ENCODE measurements around the gene LEP. TPM values are rescaled to one million over a fixed set of nuclear protein-coding genes. Genes with fewer than 3 reads are reported as not detected.

The LEP gene
- not detected for total RNA-seq

- ChIA-PET POLR2A (no interaction called here), CTCF (no interaction called here)
- no peak within 1 kb of the TSS for H3K27ac Mint-ChIP-seq
- peaks cover 14% of the 10 kb centered on the region for H3K4me1 Mint-ChIP-seq
- no peak for DNase-seq
- peaks cover 13% of the 10 kb centered on the region for H3K36me3 Mint-ChIP-seq (ENCODE audit: low read depth)
- no peak within 1 kb of the TSS for H3K4me3 Mint-ChIP-seq
- peaks cover 27% of the 10 kb centered on the region for H3K27me3 Mint-ChIP-seq
- H3K9me3 Mint-ChIP-seq = peaks cover 11% of the 10 kb centered on the region
Observed at GRCh38 chr7:128240696-128241386, at the start of gene LEP. Gene LEP (plus strand): TSS chr7:128241278. CDS start chr7:128252019, 10,741 bp downstream.

- peaks cover 27% of the 10 kb centered on the region for H3K9me3 Mint-ChIP-seq
- no peak overlapping the region for H3K27ac Mint-ChIP-seq
- peaks cover 8% of the 10 kb centered on the region for H3K4me1 Mint-ChIP-seq
- H3K36me3 Mint-ChIP-seq (ENCODE audit: low read depth) = peaks cover 10% of the 10 kb centered on the region
- DNase-seq = peak; percentile 1
- peaks cover 35% of the 10 kb centered on the region for H3K27me3 Mint-ChIP-seq
- CTCF ChIA-PET = interaction anchor here (1.0 kb wide), 1 partner anchor 56 kb away, joined by 3 read pairs; no protein-coding TSS in a partner anchor
- no peak overlapping the region for H3K4me3 Mint-ChIP-seq
- POLR2A ChIA-PET = no interaction called here
Observed at GRCh38 chr7:128192497-128193142, 48.5 kb upstream of the LEP start.

- ChIA-PET POLR2A (no interaction called here), CTCF (no interaction called here)
- Mint-ChIP-seq H3K4me1 (peaks cover 8% of the 10 kb centered on the region), H3K9me3 (peaks cover 27% of the 10 kb centered on the region), H3K27me3 (peaks cover 29% of the 10 kb centered on the region), H3K27ac (no peak overlapping the region), H3K4me3 (no peak overlapping the region), H3K36me3 (ENCODE audit: low read depth) (peaks cover 10% of the 10 kb centered on the region)
- no peak for DNase-seq
Observed at GRCh38 chr7:128194533-128195282, 46.4 kb upstream of the LEP start.

GRCh38 chr7:128197589-128197988 lies 43.5 kb upstream of the LEP start:
- H3K27me3 Mint-ChIP-seq = peaks cover 46% of the 10 kb centered on the region
- no peak overlapping the region for H3K27ac Mint-ChIP-seq
- ChIA-PET POLR2A (no interaction called here), CTCF (interaction anchor here (0.8 to 2.5 kb wide), 2 partner anchors 13 to 61 kb away, joined by 4 to 5 read pairs; no protein-coding TSS in a partner anchor)
- peaks cover 10% of the 10 kb centered on the region for H3K36me3 Mint-ChIP-seq (ENCODE audit: low read depth)
- H3K9me3 Mint-ChIP-seq = peaks cover 27% of the 10 kb centered on the region
- DNase-seq = no peak
- H3K4me1 Mint-ChIP-seq = peaks cover 17% of the 10 kb centered on the region
- H3K4me3 Mint-ChIP-seq = no peak overlapping the region

DNA sequence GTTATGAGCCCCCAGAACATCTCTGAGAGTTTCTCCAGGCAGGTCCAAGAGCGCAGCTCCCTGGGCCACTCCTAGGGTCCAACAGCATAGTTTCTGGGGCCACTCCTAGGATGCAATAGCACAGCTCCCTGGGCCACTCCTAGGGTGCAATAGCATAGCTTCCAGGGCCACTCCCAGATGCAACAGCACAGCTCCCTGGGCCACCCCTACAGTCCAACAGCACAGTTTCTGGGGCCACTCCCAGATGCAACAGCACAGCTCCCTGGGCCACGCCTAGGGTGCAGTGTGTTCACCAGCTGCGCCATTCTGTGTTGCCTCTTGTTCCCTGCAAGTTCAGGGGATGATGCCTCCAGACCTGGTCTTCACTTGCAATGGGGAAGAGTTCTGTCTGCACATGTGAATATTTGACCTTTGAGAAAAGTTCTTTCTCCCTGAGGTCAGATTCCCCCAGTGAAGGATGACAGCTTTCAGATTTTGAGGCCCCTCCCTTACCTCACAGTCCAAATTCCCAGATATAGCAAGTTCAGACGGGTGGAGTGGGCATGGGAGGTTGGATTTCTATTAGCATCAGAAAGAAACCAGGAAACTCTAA lies 43.0 kb upstream of the LEP start:
- Mint-ChIP-seq H3K36me3 (ENCODE audit: low read depth) (peaks cover 10% of the 10 kb centered on the region), H3K27ac (no peak overlapping the region), H3K4me3 (no peak overlapping the region), H3K9me3 (peaks cover 27% of the 10 kb centered on the region), H3K4me1 (peaks cover 17% of the 10 kb centered on the region), H3K27me3 (peaks cover 50% of the 10 kb centered on the region)
- no peak for DNase-seq
- ChIA-PET POLR2A (no interaction called here), CTCF (interaction anchor here (0.8 to 2.5 kb wide), 2 partner anchors 12 to 62 kb away, joined by 4 to 5 read pairs; no protein-coding TSS in a partner anchor)

DNA sequence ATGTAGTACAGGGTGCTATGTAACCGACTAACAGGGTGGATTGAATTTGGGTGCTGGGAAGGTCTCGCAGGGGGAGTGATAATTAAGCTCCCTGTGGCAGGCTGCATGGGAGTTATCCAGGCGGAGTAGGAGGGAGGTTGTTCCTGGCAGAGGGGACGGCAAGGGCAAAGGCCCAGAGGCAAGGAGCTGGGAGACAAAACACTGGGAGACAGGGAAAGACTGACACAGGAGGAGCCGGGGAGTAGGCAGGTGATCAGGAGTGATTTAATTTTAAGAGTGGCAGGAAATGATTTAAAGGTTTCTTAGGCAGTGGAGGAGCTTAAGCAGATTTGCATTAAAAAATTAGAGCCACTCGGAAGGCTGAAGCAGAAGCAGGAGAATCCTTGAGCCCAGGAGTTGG lies 40.7 kb upstream of the LEP start:
- no peak overlapping the region for H3K27ac Mint-ChIP-seq
- no peaks in the 10 kb centered on the region for H3K36me3 Mint-ChIP-seq (ENCODE audit: low read depth)
- no peak overlapping the region for H3K4me3 Mint-ChIP-seq
- ChIA-PET POLR2A (no interaction called here), CTCF (interaction anchor here (1.7 kb wide), 1 partner anchor 9 kb away, joined by 4 read pairs; no protein-coding TSS in a partner anchor)
- H3K4me1 Mint-ChIP-seq = peaks cover 9% of the 10 kb centered on the region
- peaks cover 9% of the 10 kb centered on the region for H3K9me3 Mint-ChIP-seq
- no peak for DNase-seq
- H3K27me3 Mint-ChIP-seq = peaks cover 51% of the 10 kb centered on the region

DNA sequence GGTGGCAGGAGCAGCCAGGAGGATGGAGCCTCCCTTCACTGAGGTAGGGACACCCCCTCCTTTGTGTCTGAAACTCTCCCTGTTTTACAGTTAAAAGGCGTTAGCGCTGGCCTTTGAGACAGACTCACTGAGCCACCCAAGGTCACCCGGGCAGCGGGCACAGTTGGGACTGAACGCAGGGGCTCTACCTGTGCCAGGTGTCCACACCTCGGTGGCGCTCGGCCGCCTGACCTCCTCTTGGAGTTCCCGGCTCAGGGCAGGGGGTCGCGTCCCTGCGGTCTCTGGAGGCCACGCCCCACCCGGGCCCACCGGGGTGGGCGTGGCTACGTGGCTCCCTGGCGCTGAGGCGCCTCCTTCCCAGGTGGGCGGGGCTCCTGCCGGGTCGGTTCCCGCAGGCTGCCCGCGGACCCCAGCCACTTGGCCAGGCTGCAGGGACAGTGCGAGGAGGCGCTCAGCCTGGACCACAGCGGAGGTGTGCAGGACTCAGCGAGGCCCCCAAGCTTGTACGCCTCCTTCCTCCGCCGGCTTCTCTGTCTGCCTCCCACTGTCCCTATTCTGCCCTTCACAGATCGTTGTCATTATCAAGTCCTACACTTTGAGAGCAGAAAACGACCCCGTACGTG lies 39.9 kb upstream of the LEP start:
- POLR2A ChIA-PET = no interaction called here
- Mint-ChIP-seq H3K27me3 (peaks cover 54% of the 10 kb centered on the region), H3K4me1 (peaks cover 9% of the 10 kb centered on the region), H3K36me3 (ENCODE audit: low read depth) (no peaks in the 10 kb centered on the region), H3K9me3 (peaks cover 9% of the 10 kb centered on the region), H3K27ac (no peak overlapping the region), H3K4me3 (no peak overlapping the region)
- no peak for DNase-seq
- CTCF ChIA-PET = interaction anchor here (1.7 kb wide), 1 partner anchor 9 kb away, joined by 4 read pairs; no protein-coding TSS in a partner anchor

GRCh38 chr7:128201690-128202085 lies 39.4 kb upstream of the LEP start:
- ChIA-PET POLR2A (no interaction called here), CTCF (no interaction called here)
- Mint-ChIP-seq H3K4me1 (peaks cover 9% of the 10 kb centered on the region), H3K27ac (no peak overlapping the region), H3K36me3 (ENCODE audit: low read depth) (no peaks in the 10 kb centered on the region), H3K27me3 (peaks cover 53% of the 10 kb centered on the region), H3K4me3 (no peak overlapping the region), H3K9me3 (peaks cover 6% of the 10 kb centered on the region)
- DNase-seq = no peak

DNA sequence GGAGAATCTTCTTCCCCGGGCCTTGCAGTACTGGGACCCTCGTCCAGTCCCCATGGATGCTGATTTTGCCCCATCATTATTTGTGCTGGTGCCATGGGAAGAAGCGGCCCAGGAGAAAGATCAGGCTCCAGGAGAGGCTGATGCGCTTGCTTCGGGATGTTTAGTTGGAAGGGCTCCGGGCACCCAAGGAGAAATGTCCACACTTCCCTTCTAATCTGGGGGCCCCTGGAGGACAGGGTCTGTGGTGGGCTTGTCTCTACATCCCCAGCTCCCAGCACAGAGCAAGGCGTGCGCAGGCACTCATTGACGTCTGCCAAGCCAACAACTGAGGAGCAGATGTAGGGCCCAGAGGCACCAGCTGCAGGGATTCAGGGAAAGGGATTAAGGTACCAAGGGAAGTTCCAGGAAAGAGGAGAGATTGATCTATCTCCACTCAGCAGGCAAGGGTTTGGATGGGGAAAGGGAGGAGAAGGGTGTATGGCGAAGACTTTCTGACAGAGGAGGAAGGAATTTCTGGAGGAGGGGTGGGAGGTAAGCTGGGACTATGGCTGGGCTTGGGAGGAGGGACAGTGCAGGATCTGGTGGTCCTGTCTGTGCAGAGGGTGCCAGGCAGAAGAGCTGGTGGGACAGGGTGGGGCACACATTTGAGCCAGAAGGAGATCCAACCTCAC lies 38.7 kb upstream of the LEP start:
- no peak overlapping the region for H3K27ac Mint-ChIP-seq
- H3K36me3 Mint-ChIP-seq (ENCODE audit: low read depth) = no peaks in the 10 kb centered on the region
- H3K4me1 Mint-ChIP-seq = peaks cover 9% of the 10 kb centered on the region
- DNase-seq = no peak
- CTCF ChIA-PET = no interaction called here
- no peaks in the 10 kb centered on the region for H3K9me3 Mint-ChIP-seq
- H3K27me3 Mint-ChIP-seq = peaks cover 54% of the 10 kb centered on the region
- POLR2A ChIA-PET = interaction anchor here (0.7 kb wide), 1 partner anchor 465 kb away, joined by 3 read pairs; no protein-coding TSS in a partner anchor
- no peak overlapping the region for H3K4me3 Mint-ChIP-seq

DNA sequence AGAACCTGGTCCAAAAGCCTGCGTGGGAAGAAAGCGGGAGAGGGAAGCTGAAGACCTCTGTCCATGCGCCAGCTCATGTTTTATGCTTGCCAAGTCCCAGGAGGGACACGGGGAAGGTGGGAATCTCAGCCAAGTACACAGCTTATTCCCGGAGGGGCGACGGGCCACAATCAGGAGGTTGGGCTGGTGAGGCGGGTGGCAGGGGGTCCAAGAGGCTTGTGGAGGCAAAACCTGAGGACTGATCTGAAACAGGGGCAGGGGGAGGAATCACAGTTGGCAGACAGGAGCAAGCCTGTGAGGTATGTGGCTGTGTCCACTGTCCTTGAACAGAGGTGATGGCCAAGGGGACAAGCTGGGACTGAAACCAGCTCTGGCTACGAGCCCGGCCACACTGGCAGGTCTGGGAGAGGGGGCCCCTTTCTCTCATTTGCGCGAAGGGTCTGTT lies 38.0 kb upstream of the LEP start:
- ChIA-PET POLR2A (interaction anchor here (0.7 kb wide), 1 partner anchor 465 kb away, joined by 3 read pairs; no protein-coding TSS in a partner anchor), CTCF (interaction anchor here (0.9 kb wide), 1 partner anchor 68 kb away, joined by 3 read pairs; no protein-coding TSS in a partner anchor)
- DNase-seq = no peak
- Mint-ChIP-seq H3K36me3 (ENCODE audit: low read depth) (no peaks in the 10 kb centered on the region), H3K4me3 (no peak overlapping the region), H3K4me1 (peaks cover 9% of the 10 kb centered on the region), H3K27ac (no peak overlapping the region), H3K9me3 (no peaks in the 10 kb centered on the region), H3K27me3 (peaks cover 54% of the 10 kb centered on the region)

DNA sequence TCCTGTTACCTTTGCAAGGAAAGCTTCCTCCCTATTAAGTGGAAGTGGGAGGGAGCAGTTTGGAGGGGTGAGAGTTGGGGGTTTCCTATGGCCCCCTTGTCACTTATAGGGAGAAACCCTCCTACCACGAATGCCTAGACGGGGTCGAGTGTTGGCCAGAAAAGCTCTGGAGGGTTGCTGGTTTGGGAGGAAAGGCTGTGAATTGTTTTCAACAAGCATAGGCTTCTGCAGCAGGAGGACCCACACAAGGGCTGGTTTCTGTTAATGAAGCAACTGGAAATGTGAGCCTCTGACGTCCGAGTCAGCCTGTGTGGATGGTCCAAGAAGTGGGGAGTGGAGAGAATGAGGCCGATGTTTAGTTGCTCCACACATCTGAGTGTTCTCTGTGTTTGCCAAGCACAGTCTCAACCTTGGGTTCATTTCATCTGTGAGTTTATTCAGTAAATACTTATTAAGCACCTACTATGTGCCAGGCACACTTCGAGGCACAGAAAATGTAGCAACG lies 37.3 kb upstream of the LEP start:
- Mint-ChIP-seq H3K27ac (no peak overlapping the region), H3K9me3 (no peaks in the 10 kb centered on the region), H3K27me3 (peaks cover 54% of the 10 kb centered on the region), H3K36me3 (ENCODE audit: low read depth) (no peaks in the 10 kb centered on the region), H3K4me1 (peaks cover 9% of the 10 kb centered on the region), H3K4me3 (no peak overlapping the region)
- POLR2A ChIA-PET = no interaction called here
- DNase-seq = no peak
- CTCF ChIA-PET = interaction anchor here (0.9 kb wide), 1 partner anchor 68 kb away, joined by 3 read pairs; no protein-coding TSS in a partner anchor

DNA sequence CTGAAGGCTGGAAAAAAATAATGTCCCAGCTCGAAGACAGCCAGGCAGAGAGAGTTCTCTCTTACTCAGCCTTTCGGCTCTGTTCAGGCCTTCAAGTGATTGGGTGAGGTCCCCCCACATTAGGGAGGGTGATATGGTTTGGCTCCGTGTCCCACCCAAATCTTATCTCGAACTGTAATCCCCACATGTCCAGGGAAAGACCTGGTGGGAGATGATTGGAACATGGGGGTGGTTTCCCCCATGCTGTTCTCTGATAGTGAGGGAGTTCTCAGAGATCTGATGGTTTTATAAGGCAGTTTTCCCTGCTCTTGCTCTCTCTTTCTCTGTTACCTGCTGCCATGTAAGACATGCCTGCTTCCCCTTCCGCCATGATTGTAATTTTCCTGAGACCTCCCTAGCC lies 36.6 kb upstream of the LEP start:
- CTCF ChIA-PET = no interaction called here
- Mint-ChIP-seq H3K27ac (no peak overlapping the region), H3K9me3 (no peaks in the 10 kb centered on the region), H3K27me3 (peaks cover 50% of the 10 kb centered on the region), H3K4me3 (no peak overlapping the region), H3K4me1 (peaks cover 9% of the 10 kb centered on the region), H3K36me3 (ENCODE audit: low read depth) (no peaks in the 10 kb centered on the region)
- POLR2A ChIA-PET = no interaction called here
- DNase-seq = no peak

All from activated CD4-positive, alpha-beta memory T cell treated with anti-CD3 and anti-CD28 coated beads, Interleukin-2, amount 10 ng/mL, durations not matched to agents 7 days and 5 days (primary cell).